HG03469 (cell line): ENCODE measurements around the gene TOP2B.
A peak's percentile ranks its signal among the peaks of the same experiment; 100 is the strongest.

Experiments used
- ATAC-seq: cut with Tn5 transposase; IDR thresholded peaks from one replicate; pipeline ENCODE4 v1.9.1; 2021; ENCODE audit warnings: mild to moderate bottlenecking, moderate library complexity, moderate number of reproducible peaks; ENCODE audit not compliant: unreplicated experiment

The TOP2B gene

DNA sequence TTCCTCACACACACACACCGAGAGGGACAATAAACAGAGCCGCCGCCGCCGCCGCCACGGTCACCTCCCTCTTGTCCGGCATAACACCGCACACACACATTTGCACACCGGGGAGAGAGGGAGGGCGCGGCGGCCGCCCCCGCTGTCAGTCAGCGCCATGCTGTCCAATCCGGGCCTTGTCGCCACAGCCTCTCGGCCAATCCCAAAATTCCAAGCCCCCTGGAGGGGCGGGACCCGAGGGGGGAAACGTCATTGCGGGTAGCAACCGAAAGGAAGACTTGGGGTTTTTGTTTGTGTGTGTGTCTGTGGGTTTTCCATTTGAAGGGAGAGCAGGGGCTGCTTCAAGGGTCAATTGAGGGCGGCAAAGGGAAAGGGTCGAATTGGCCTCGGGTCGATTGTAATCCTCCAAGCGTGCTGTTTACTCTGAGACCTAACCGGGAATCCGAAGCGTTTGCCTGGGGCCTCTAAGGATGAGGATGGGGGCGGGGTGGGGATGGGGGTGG, at the start of gene TOP2B:
Gene TOP2B (minus strand): TSS at position 96 of the 503 bp plus-strand sequence. CDS start 610 bp downstream, outside the sequence.
- peak; percentile 91 for ATAC-seq

GRCh38 chr3:25713341-25713985, 48.8 kb upstream of the TOP2B start:
- ATAC-seq, result no peak

DNA sequence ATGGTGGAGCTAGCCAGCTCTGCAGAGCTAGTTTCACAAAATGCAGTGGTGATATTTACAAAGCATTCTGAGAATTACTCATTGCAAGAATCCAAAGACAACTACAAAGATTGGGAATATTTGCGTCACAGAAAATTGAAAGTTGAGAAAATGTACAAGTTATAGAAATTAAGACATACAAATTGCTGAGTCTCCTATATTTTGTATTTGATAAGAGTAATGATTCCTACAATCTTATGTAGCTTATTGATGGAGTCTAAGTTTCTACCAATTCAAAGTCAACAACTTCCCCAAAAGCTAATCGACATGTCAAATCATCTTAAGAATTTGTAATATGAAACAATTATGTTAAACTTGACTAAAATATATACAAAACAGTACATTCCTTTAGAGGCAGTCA, 46.4 kb upstream of the TOP2B start:
- no peak for ATAC-seq

DNA sequence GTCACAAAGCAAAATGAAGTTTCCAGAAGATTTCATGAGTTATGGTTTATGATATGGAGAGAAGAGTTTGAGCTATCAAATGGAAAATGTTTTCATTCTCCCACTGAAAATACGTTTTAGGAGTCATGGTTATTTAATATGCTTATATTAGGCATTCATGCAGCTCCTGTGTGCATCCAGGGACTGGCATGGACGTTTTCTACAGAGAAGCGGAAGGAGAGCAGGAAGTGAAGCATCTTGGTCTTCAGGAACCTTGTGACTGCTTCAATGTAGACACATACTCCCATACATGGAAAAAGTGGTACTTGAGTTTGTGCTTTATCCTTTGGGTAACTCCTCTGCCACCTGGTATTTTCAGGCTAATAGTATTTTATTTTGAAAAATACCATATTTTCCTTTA, 43.3 kb upstream of the TOP2B start:
- ATAC-seq, result no peak

DNA sequence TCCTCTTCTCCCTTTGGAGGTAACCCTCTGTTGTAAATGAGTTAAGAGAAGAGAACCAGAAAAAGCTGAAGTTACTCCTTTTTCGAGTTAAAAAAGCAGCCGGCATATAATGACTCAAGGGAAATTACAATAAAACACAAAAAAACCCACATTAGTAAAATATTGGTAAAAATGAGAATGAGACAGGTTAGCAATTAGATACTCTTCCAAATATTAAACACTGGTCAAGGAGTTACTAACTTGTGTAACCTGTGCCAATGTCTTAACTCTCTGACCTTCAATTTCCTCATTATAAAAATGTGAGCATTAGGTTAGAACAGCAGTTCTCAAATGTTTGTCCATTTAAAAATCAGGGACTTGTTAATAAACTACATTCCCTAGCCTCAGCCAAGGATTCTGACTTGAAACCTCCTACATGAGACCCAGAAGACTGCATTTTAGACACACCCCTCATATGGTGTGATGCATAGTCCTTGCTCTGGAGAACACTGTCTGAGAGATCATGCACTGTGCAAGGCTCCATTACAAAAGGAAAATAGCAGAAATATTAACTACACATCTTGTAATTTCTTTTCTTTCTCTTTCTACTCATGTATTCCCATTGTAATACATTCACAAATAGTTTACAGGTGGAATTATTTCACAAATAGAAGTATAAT, 42.7 kb upstream of the TOP2B start:
- no peak for ATAC-seq

- ATAC-seq, result no peak
Measured at GRCh38 chr3:25706213-25706612, 41.5 kb upstream of the TOP2B start.

GRCh38 chr3:25697553-25697952, 32.8 kb upstream of the TOP2B start:
- ATAC-seq, result no peak

DNA sequence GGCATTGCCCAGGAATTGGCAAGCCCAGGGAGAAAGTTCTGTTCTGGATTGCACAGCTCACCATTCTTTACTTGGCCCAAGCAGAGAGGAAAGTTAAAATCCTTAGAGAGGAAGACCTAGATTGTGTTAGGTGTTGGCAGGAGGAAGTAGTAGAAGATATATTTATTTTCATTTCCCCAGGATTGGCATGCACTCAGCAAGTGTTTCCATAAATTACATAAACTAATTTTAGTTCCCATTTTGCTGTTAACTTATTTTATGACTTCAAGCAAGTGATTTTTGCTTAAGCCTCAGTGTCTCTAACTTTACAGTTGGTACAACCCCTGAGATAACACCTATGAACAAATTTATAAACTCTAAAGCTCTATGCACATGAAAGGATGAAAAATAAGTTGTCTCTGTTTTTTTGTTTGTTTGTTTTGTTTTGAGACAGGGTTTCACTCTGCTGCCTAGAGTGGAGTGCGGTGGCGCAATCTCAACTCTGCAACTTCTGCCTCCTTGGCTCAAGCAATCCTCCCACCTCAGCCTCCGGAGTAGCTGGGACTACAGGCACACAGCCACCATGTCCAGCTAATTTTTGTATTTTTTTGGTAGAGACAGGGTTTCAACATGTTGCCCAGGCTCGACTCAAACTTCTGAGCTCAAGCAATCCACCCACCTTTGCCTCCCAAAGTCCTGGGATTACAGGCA, 31.2 kb upstream of the TOP2B start:
- no peak for ATAC-seq

DNA sequence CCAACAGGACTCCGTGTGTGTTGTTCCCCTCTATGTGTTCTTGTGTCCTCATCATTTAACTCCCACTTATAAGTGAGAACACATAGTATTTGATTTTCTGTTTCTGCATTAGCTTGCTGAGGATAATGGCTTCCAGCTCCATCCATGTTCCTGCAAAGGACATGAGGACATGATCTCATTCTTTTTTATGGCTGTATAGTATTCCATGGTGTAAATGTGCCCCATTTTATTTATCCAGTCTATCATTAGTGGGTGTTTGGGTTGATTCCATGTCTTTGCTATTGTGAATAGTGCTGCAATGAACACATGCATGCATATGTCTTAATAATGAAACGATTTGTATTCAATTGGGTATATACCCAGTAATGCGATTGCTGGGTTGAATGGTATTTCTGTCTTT, 28.5 kb upstream of the TOP2B start:
- no peak for ATAC-seq

DNA sequence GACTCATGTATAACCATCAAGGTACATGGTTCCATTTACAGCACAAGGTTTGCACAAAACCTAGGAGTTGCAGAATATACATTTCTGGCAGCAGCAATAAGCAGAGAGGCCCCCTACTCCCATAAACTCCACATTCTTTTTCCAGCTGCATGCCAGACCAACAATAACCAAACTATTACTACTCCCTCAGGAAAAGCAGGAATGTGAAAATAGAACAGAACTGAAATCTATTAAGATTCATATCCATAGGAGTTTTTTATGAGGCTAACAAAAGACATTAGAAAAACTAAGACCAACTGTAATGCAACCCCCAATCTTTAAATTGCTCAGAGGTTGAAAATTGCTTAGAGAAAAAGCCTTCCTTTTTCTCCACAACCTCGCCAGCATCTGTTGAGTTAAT, 27.6 kb upstream of the TOP2B start:
- ATAC-seq, result no peak

DNA sequence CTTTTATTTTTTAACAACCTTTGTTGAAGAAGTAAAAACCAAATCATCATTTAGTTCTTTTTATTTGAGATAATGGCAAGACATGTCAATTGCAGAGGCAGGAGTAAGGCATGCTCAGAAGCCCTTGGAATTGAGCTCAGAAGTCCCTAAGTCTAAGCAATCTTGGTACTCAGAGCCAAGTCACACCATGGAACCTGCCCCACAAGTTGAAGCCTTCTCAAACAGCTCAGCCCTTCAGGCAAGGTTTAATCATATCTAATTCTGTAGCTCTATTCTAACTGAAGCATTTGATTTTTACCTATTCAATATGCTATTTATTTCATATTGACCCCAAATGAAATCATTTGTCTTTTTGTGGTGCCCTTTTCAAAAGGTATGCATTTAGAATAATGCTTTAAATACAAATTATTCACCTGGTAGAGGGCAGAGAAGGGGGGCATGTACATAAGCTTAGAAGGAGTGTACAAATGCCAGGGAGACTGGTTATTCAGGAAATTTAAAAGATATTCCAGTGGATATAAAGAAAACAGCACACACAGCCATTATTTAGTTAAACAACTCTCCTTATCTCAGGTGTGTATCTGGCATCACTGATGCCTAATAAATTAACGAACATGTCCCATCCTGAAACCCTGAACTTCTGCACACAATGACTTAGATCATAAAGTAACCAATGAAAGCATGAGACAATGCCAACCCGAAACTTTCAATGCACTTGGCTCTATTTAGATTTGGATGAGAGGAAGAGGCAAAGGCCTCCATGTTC, 26.2 kb upstream of the TOP2B start:
- no peak for ATAC-seq

- no peak for ATAC-seq
Measured at GRCh38 chr3:25689226-25689625, 24.5 kb upstream of the TOP2B start.

DNA sequence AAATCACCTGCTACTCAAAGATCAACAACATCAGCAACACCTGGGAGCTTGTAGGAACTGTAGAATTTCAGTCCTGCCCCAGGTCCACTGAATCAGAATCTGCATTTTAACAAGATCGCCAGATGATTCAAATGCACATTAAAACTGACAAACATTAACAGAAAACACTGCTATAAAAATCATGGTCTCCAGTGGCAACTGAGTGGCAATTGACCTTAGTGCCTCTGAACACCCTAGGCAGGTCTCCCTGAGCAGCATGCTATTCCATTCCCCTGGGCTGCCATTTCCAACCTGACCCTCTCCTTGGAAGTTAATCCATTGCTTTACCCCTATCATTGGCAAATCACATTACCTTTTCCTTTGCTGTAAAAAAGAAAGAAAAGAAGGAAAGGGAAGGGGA, 23.0 kb upstream of the TOP2B start:
- no peak for ATAC-seq

DNA sequence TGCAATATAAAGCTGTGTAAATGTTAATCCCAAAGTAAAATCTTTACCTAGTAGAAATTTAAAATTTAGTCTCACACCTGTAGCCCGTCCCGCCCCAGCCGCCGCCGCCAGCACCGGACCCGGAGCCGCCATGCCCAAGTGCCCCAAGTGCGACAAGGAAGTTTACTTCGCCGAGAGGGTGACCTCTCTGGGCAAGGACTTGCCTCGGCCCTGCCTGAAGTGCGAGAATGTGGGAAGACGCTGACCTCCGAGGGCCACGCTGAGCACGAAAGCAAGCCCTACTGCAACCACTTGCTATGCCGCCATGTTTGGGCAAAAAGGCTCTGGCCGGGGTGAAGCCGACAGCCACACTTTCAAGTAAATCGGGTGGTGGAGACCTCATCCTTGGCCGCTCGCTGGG, 22.1 kb upstream of the TOP2B start:
- ATAC-seq, result no peak

GRCh38 chr3:25683882-25684281, 19.2 kb upstream of the TOP2B start:
- ATAC-seq, result no peak

DNA sequence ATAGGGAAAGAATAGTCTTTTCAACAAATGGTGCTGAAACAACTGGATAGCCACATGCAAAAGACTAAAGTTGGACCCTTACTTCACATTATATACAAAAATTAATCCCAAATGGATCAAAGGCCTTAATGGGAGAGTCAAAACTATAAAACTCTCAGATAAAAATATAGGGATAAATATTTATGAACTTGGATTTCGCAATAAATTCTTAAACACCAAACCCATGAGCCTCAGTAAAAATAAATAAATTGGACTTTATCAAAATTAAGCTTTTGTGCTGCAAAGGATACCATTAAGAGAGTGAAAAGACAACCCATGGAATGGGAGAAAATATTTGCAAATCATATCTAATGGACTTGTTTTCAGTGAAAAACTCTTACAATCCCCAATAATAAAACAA, 18.7 kb upstream of the TOP2B start:
- ATAC-seq, result no peak

DNA sequence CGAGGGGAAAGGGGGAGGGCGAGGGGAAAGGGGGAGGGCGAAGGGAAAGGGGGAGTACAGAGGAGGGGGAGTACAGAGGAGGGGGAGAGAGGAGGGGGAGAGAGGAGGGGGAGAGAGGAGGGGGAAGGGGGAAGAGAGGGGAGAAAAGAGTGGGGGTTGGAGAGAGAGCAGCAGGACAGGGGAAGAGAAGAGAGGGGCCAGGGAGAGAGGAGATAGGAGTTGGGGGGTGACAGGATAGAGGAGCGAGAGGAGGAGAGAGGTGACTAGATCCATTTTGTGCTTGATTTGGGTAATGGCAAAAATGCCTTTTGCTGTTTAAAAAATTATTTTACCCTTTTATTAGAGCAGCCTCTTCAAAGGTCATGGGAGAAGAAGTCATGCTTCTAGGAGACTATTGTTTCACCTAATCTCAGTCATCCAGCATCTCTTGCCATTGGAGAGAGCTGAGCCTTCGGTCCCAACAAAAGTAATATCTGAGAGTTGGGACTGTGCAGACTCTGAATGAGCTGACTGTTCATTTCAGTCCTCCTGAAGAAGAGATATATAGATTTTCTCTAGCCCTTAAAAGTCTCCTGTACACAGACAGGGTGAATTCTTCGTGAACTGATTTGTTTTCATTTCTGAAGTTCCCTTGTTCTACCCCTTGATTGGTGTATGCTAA, 15.1 kb upstream of the TOP2B start:
- no peak for ATAC-seq

- ATAC-seq, result no peak
Measured at GRCh38 chr3:25679166-25679565, 14.5 kb upstream of the TOP2B start.

- ATAC-seq, result no peak
Measured at GRCh38 chr3:25678581-25678980, 13.9 kb upstream of the TOP2B start.

GRCh38 chr3:25677121-25677520, 12.4 kb upstream of the TOP2B start:
- no peak for ATAC-seq

DNA sequence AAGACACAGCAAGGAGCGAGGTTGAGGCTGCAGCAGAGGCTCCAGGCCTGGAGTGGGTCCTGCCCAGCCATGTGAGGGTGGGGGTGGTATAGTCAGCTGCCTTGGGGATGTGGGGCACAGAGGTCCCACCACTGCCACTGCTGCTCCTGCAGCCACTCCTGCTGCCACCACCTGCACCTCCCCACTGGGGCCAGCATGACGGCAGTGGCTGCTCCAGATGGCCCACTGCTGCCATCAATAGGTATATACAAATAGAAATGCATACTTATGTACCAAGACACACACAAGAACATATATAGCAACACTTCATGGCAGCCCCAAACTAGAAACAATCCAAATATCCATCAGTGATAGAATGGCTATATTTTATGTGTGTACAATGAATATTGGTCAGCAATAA, 10.0 kb upstream of the TOP2B start:
- ATAC-seq, result no peak
